DMS114 treated with DMSO at 0.1 percent for 48 hours (cell line): ENCODE data around the gene CHSY1.

Source experiments
- DNase-seq: peaks from one replicate; lab custom pipeline; 2025; ENCODE audit not compliant: unreplicated experiment; lab: John Stamatoyannopoulos, UW

Gene CHSY1

DNA sequence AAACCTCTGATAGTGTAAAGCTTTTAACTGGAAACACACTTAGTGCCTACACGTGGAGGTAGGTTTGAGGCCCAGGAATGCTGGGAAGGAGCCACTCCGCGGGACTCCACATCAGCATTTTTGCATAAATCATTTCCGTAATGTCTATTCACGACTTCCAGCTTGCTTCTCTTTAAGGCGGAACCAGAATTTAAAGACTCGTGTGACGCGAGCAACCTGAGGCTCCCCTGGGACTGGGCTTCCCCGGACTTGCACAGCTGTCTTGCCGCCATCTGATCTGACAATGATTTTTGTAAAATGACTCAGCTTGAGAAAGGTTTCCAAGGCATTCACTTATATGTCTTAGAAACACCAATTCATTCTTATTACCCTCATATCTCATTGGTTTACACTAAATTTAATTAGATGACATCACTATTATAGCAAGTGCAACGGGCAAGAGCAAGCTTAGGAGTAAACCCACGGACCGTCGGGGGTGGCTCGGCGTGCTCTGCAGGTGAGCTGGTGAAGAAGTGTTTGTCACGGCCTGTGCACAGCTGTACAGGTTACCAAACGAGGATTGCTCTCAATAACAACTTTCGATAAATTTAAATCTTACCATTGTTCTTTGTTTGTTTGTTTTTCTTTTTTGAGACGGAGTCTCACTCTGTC lies 95.2 kb downstream of the CHSY1 start:
- DNase-seq: no peak

- no peak for DNase-seq
Observed at GRCh38 chr15:101156061-101156460, 95.8 kb downstream of the CHSY1 start.

GRCh38 chr15:101153801-101154656 lies 97.8 kb downstream of the CHSY1 start:
- DNase-seq: no peak

DNA sequence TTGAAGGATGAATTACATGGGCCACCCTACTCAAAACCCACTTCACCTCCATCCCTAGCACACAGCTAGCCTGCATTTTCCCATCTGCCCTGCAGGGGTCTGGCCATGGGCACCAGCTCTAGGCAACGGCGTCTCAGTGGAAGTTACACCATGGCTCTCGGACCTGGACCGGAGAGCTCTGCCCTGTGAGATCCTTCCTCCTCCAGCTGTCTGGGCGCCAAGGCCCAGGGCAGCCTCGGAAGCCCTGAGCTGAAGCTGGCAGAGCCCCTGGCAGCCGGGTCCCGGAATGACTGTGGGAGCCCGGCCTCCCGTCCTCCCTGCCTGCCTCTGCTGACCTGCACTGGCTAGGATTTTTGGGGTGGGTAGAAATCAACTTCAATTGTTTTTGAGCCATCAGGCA lies 98.9 kb downstream of the CHSY1 start:
- no peak for DNase-seq

DNA sequence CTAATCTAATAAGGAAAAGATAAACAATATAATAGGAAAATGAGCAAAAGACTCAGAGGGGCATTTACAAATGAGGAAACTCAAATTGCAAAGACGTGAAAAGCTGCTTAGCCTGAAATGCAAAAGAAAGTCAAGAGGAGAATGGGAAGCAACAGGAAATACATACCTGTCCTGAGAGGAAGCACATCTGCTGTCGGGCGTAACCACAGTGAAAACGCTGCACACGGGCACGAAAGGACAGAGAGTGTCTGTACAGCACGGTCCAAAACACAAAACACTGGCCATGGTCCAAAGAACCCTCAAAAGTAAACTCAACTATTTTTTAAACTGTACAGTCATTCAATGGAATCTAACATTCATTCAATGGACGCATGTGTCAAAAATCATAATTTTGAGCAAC lies 100.6 kb downstream of the CHSY1 start:
- DNase-seq: no peak

GRCh38 chr15:101150723-101151040 lies 101.2 kb downstream of the CHSY1 start:
- no peak for DNase-seq

- no peak for DNase-seq
Observed at GRCh38 chr15:101149864-101150722, 101.8 kb downstream of the CHSY1 start.

DNA sequence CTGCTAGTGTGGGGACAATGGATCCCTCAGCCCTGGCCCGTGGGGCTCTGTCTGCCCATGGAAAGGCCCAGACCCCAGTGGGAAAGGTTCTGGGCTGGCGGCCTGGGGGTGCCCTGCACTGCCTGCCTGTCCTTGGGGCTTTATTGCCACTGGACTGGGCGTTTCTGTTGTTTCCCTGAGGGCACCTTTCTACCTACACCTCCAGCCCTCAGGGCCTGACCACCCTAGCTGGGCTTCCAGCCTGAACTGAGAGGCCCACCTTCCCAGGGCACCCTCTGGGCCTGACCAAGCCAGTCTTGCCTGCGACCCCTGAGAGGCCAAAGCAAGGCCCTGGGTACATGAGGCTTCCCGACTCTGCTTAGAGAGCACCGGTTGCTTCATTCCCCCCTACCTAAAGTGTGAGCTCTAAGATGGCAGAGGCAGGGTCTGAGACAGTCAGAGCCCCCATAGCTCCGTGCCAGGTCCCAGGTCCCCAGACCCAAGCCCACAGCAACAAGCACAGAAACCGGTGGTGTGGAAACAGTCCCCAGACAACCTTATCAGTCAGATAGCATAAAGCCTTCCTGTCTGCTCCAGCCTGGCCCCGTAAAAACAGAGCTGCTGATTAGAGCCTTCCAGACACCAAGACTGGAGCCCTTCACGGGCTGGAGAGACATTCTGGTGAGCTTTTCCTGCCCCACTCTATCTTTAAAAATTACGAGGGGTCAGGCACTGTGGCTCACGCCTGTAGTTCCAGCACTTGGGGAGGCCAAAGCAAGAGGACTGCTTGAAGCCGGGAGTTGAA lies 102.8 kb downstream of the CHSY1 start:
- DNase-seq: no peak

DNA sequence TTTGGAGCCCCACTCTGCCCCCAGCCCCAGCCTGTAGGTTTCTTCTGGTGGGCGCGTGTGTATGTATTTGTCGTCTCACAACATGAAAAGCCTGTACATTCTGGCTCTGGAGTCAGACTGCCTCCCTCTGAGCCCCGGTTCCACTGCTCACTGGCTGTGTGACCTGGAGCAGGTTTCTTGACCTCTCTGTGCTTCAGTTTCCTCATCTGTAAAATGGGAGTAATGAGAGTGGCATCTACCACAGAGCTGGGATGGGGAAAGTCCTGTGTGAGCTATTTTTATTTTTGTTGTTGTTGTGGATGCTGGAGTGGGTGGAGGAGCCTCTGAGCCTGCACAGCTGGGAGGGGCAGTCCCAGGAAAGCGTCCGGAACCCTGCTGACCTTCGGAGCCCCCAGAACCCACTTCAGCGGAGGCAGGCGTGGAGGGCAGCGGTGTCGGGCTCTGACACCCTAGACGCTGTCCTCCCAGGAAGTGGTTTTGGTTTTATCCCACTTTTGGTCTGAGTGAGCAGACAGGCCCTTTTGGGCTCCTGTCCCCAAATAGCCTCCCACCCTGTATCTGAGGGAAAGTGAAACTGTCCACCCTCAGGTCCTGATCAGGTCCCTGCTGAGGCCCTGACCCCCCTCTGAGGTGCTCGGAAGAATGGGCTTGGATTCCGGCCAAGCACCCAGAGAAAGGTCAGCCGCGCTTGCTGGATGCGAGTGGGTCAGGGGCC lies 103.5 kb downstream of the CHSY1 start:
- DNase-seq: no peak

DNA sequence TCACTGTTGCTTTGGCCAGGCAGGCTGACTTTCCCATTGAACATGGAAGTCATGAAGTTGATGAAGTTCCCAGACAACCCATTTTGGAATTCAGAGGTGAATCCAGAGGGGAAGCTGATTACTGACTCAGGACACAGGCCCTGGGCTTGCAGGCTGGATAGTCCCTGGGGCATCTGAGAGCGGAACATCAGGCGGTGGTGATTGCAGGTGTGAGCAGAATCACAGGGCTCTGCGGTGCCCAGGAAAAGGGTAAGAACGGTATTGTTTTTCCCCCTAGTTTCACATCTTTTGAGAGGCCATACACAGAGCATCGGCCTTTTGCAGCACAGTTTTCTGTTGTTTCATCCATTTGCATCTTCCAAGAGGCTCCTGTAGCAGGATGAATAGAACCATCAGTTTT lies 104.7 kb downstream of the CHSY1 start:
- no peak for DNase-seq

- DNase-seq: no peak
Observed at GRCh38 chr15:101146118-101146702, 105.6 kb downstream of the CHSY1 start.

DNA sequence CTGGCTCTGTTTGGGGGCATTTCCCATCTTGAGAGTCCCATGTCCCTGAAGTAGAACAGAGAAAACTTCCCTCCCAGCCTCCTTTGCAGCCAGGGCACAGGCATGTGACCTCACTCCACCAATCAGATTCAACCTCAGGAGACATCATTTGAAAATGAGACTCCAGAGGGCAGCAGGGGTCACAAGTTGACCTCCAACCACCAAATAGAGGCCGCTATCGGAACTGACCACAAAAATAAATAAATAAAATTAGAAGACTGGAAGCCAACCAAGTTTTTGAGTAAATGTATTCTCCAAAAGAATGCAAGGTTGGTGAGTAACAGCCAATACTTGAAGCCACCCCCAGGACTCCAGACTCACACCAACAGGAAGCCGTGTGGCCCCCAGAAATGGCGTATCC lies 106.5 kb downstream of the CHSY1 start:
- no peak for DNase-seq

GRCh38 chr15:101143321-101143720 lies 108.5 kb downstream of the CHSY1 start:
- no peak for DNase-seq

DNA sequence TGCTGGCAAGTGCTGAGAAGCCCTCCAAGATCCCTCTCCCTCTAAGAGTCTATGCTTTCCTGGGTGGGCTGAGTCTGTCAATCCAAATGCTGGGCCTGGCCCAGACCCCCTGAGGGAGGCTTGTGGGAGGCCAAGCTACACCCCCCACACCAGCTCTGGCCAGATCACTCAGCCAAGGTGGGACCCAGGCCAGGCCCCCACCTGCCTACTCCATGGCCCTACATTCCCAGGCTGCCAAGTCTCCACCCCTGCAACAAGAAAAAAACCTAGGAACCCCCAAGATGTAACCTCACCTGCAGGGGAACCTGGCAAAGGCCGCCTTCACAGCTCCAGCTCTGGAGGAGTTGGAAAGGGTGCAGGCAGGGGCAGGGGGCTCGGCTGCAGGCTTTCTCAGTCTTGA lies 109.1 kb downstream of the CHSY1 start:
- no peak for DNase-seq

GRCh38 chr15:101141926-101142527 lies 109.8 kb downstream of the CHSY1 start:
- no peak for DNase-seq

DNA sequence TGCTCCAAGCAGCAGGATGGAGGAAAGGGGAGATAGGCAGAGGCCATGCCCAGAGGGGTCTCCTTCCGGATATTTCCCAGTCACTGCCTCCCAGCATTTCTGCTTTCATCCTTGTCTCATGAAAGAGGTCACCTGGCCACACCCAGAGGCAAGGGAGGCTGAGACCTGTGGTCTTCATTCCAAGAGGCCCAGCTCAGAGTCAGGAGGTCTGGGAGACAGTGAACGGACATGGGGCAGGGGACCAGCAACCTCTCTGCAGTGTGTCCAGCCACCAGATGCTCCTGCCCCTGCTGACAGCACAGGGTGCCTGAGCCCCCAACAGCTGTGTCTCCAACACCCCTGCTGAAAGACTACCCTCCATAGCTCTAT lies 111.2 kb downstream of the CHSY1 start:
- no peak for DNase-seq

DNA sequence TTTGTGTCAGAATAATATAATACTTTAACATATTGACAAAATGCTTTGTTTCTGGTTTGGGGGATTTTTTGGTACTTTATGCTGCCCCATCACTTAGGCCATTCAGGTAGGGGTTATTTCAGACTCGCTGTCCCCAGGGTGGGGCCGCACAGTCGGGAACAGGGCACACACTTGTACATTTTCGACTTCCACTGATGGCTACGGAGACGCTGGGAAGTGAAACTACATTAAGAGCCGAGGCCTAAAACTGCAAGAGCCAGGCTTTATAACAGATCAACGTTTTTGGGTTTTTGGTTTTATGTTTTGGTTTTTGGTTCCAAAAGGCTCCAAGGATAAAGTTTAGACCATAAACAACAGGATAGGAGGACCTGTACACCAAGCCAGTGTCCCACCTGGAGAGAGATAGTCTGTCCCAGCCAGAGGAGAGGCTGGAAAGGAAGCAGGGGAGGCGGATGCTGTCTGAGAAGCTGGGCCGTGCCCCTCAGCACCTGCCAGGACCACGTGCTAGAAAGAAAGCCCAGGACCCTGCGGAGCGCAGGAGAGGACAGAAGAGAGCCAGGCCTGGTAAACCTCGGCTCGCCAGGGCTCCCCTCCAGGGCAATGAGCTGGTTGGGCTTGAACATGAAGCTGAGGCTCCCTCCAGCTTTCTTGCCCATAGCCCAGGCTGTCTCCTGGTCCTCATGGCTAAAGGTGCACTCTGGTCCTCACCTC lies 111.7 kb downstream of the CHSY1 start:
- no peak for DNase-seq

GRCh38 chr15:101138913-101139880 lies 112.7 kb downstream of the CHSY1 start:
- no peak for DNase-seq
